Stimulated activated CD8-positive, alpha-beta memory T cell treated with anti-CD3 and anti-CD28 coated beads, Interleukin-15, amount 100 ng/mL, for 24 hours (primary cell): ENCODE measurements around the gene ENDOD1.
"Not testable (repeated sequence)": the region's sequence is repeated elsewhere in the genome, so short reads cannot be mapped to it uniquely, and the experiment has no call there.

Experiments used
- DNase-seq: peaks from one replicate; pipeline ENCODE4 v3.0.0-alpha.2; 2020; ENCODE audit warnings: low read depth

Gene ENDOD1

DNA sequence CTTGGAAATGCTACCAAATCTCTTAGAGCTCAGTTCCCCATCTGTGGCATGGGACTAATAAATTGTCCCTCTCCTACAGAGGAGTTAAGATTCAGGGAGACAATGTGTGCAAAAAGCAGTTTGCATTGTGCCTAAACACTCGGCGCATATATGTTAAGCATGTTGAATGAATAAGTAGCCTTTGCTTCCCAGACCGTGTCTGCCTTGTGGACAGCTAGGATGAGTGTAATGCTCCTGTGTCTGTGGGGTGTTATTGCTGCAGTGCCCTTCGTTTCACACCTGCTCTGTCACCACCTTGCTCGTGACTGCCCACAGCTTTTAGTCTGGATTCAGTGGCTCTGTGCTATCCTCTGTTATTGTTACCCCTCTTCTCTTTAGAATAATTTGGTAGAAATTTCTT is 14.1 kb downstream of the ENDOD1 start:
- no peak for DNase-seq

DNA sequence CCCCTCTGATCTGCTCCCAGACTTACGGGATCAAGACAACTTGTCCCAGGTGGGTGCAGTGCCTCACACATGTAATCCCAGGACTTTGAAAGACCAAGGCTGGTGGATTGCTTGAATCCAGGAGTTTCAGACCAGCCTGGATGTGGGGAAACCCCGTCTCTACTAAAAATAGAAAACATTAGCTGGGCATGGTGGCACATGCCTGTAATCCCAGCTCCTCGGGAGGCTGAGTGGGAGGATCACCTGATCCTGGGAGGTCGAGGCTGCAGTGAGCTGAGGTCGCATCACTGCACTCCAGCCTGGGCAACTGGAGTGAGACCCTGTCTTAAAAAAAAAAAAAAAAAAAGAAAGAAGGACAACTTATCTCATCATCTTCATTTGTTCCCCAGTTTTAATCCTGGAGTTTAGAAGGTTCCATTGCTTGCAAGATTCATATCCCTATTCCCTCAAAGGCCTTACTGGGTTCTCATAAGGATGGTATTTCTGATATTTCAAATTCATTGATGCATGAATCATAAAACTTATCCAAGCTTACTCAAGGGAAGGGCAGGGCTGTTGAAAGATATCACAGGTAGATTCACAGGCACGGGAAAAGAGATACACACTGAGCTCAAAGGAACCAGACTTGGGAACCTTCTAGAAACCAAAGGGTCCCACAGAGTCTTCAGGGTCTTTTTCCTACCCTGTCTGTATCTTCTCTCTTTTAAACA is 14.6 kb downstream of the ENDOD1 start:
- DNase-seq, result no peak

DNA sequence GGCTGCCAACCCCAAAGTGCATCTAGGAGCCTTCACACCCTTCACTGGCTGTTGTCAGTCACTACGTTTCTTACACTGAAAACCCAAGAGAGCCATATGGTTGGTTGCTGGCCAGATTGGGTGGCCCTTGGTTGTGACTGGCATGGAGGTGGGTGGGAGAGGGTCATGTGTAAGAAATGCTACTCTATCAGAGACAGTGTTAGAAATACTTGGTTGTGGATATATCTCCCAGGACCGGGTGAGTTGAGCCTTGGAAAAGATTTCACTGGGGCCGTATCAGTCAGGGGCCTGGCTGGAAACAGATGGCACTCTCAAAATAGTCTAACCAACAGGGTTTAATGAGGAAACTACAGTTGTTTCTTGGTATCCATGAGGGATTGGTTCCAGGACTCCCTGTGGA is 15.2 kb downstream of the ENDOD1 start:
- no peak for DNase-seq

DNA sequence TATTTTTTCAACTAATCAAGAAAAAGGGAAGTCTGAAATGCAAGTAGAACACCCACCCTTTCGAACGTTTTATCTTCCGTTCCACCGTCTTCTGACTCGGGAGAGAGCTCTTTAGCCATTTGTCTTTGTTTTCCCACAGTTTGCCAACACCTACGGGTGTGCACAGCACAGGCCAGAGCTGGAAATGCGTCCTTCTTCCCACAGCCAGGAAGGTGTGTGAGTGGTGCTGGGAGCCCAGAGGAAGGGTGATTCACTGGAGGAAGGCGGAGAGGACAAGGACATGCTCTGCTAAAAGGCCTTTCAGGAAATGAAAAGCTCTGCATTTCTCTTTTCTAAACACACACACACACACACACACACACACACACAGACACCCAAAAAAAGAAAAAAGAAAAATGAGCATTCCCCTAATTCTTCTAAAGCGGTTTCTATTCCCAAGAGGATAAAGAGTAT is 18.5 kb downstream of the ENDOD1 start:
- no peak for DNase-seq

DNA sequence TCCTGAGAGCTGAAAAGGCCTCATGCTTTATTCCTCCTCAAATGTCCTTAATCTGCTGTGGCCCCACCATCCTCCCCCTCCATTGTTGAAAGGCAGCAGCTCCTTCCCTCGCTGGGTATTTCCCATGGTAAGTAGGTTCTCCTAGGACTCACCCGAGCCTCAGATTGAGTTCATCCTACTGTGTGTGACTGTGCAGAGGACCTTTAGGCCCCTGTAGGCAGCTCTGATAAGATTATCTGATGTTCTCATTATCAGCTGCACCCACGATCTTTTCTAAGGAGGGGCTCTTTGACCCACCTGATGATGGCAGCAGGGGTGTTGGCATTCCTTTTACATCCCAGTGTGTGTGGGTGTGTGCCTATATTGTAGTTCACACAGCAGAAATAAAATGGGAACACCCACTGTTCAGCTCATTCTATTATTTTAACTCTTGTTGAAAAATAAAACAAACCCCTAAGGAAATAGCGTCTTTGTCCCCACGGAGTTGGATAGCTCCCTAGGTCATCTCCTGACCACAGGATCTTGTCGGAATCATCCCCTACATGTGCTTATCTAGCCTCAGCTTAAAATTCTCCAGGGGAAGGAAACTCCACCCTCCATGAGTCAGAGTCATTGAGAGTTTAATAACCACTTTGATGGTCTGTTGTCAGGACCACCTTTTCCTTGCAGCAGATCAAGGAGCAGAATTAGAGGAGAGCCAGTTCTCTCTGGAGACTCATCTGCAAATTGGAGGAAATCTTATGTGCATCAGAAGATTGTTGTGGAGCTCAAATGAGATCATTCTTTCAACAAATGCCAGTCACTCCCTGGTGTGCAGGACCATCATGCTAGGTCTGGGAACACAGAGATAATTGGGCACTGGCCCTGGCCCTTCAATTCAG is 19.3 kb downstream of the ENDOD1 start:
- DNase-seq, result no peak

- DNase-seq, result not testable (repeated sequence)
Measured at GRCh38 chr11:95111471-95111870, 21.8 kb downstream of the ENDOD1 start.

DNA sequence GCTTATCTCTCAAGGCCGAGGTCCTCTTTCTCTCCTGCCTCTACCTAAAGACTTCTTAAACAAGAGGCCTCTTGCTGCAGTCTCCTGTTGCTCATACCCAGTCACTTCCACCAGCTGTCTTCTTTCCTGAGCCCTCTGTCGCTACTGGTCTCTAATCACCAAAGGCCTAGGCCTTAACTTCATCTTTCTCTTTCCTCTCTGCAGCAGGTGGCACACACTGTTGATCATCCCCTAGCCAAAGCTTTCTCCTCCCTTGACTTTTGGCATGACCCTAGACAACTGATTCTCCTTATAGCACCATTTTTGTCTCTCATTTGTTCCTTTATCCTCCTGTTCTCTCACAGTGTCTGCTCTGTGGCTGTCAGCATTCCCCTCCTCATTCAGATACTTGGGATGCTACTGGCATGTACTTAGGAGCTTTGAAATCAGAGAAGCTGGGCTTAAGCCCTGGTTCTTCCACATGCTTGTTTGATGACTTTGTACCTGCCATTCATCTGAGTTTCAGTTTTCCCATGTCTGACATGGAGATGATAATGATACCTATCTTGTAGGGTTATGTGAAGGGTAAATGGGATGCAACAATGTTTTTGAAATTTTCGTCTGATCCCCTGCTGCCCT is 22.4 kb downstream of the ENDOD1 start:
- no peak for DNase-seq

GRCh38 chr11:95115597-95115996 is 26.0 kb downstream of the ENDOD1 start:
- no peak for DNase-seq

DNA sequence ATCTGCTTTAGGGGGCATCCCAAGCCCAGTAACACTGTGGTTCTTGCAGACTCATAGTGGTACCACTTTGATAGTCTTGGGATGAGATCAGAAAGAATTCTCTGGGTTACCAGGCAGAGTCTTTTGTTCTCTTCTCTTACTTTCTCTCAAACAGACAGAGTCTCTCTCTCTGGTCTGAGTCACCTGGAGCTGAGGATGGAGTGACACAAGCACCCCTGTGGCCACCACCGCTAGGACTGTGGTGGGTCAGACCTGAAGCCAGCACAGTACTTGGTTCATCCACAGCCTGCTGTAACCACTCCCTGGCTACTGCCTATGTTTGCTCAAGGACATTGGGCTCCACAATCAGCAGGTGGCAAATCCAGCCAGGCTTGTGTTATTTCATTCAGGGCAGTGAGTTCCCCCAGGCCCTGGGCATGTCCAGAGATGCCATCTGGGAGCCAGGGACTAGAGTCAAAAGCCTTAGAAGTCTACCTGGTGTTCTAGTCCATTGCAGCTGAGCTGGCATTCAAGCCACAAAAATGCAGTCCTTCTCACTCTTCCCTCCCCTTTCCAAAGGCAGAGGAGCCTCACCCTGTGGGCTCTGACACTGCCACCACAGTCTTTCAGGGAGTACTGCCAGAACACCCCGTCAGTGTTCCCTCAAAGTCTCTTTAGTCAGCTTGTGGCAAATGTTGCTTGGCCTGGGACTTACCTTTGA is 29.9 kb downstream of the ENDOD1 start:
- no peak for DNase-seq

DNA sequence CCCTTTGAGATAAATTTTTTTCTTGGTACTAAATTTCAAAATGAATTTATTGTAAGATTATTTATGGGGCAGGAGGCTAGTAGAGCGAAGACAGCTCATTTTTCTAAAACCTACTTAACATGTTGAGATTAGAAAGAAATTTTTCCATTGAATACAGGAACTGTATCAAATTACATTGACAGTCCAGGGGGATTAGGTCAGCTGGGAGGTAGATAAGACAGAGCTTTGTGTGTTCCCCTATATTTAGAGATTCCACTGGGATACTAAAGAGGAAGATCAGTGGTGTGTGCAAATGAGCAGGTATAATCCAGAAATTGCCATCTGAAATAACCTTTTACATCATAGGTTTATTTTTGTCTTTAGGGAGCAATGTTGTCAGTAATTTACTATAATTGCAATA is 32.1 kb downstream of the ENDOD1 start:
- DNase-seq, result no peak

DNA sequence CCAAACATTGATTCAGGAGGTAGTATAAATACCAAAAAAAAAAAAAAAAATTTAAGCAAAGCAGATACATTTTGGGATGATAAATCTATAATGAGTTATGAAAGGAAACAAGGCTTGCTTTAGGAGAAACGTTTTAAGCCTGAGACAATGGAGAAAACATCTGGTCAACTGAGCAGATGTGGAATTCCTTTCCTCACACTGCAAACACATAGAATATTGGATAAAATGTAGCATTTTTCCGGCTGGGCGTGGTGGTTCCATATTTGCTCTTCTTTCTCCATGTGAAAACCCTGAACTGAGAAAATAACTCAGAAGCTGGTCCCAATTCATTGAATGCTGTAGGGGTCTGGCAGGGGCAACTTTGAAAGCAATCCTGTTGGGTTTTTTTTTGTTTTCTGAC is 33.9 kb downstream of the ENDOD1 start:
- no peak for DNase-seq

GRCh38 chr11:95128602-95129001 is 39.0 kb downstream of the ENDOD1 start:
- DNase-seq, result no peak

GRCh38 chr11:95132956-95133355 is 43.3 kb downstream of the ENDOD1 start:
- no peak for DNase-seq

DNA sequence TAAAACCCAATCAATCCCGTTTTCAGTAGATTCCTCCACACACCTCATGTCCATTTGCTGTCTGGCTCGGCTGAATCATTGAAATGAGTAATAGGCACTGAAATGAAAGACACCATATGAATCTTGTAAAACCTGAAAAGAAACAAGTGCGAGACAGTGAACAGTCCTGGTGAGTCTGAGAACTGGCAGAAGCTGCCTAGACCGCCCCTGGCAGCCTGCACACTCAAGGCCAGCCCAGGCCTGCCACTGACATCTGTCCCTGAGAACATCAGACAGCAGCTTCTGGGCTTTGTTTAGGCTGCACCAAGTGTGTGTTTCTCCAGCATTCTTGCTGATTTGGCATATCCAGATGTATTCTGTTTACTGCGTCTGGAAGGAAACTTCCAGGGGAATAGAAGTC is 44.8 kb downstream of the ENDOD1 start:
- DNase-seq, result no peak

DNA sequence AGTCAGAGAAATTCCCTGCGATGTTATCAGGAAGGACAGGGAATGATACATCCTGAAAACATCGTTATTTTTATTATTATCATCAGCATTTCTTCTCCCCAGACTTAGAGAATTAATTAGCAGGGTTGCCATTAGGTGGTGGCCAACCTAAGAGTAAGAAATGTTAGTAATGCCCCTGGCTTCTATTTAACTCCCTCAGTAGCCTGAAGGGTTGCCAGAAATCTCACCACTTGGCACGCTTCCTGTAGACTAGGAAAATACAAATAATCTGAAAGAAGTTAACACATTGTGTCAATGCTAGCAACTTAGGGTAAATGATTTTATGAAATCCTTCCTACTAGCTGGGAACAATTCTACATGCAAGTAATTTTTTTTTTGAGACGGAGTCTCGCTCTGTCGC is 45.5 kb downstream of the ENDOD1 start:
- DNase-seq, result no peak

DNA sequence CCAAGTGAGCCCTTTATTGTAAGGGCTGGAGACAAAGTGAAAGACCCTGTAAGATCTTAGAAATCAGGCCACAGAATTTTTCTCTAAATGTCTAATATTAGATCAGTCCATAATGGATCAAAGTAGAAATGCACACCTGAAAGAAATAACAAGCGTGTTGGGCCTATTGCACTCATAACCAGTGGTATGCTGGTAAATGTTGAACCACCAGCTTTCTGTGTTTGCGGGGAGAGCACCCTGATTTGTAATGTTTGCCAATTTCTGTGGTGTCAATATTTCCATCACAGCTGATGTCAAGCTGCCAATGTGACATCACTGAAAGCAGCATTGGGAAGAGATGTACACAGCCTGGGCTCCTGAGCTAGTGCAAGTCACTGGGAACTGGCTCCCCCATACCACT is 46.2 kb downstream of the ENDOD1 start:
- no peak for DNase-seq

GRCh38 chr11:95136747-95137146 is 47.1 kb downstream of the ENDOD1 start:
- not testable (repeated sequence) for DNase-seq

DNA sequence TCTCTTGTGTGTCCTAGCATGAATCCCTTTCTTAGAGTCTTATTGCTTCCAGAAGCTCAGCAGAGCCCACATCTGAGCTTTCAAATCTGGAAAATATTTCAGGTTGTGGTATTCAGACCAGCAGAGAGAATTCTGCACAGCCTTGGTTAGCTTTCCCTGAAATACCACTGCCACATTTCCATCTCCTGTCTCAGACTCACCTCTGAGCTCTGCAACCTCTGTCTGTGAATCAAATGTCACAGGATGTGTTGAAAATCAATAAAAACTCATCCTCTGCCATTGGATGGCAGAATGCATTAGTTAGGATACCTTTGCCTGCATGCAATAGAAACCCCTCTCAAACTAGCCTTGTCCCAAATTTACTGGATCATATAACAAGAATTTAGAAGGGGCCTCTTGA is 47.7 kb downstream of the ENDOD1 start:
- DNase-seq, result no peak

GRCh38 chr11:95138448-95138847 is 48.8 kb downstream of the ENDOD1 start:
- DNase-seq, result no peak

GRCh38 chr11:95140397-95141033 is 50.9 kb downstream of the ENDOD1 start:
- no peak for DNase-seq

DNA sequence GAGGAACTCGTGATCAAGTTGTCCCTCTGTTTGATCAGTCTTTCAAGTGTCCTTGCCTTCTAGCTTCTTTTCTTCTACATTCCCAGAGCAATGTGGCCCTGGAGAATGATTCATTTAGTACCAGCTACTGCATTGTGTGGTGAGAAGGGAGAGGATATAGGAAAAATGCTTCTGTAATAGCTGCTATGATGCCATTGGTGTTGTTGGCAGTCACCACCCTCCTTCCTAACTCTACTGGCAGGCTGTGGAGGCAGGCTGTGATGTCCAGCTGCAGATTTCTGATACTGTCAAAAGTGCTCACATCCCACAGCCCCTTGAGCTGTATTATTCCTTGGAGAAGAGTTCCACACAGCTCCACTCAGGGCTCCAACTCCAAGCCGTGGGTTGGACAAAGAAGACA is 52.8 kb downstream of the ENDOD1 start:
- DNase-seq, result no peak
